ENCODE measurements around the gene CD1C. TPM values are rescaled to one million over a fixed set of nuclear protein-coding genes. Genes with fewer than 3 reads are reported as not detected.

Gene CD1C
- total and polyA plus RNA-seq, 2 experiments from 2014 or later, result not detected

DNA sequence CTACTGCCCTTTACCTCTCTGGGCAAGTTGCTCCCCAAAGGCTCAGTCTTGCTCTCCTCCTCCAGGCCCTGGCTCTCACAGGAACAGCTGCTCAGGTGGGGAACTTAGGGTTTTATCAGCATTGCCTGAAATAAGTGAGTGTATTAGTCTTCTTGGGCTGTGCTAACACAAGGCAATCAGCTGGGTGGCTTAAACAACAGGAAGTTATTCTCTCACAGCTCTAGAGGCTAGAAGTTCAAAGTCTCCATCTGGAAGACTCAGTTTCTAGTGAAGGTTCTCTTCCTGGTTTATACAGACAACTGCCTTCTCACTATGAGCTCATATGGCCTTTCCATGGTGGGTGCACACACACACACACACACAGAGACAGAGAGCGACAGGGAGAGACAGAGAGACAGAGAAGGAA lies 2.8 kb upstream of the CD1C start:
- Histone ChIP-seq H3K36me3 (replicated peaks; ENCODE audit: insufficient read depth, low read depth) (no peaks in the 10 kb centered on the region), H3K4me1 (ENCODE audit: insufficient read depth) (no peaks in the 10 kb centered on the region), H3K4me2 (no peak overlapping the region), H3K9me2 (replicated peaks; ENCODE audit: insufficient read depth) (no peaks in the 10 kb centered on the region), H3K9me3 (ENCODE audit: low read depth) (no peaks in the 10 kb centered on the region), H3K27ac (no peak overlapping the region), H3K27me3 (no peaks in the 10 kb centered on the region), H2AFZ (no peak overlapping the region), H3K79me2 (no peaks in the 10 kb centered on the region), H3K4me3 (no peak overlapping the region), H4K20me1 (ENCODE audit: insufficient read depth, poor library complexity, severe bottlenecking) (no peaks in the 10 kb centered on the region)
- DNase-seq (ENCODE audit: low spot score), result no peak
- WGBS (ENCODE audit: low lambda C conversion rate, missing lambda C conversion rate), result 95% methylated on average over 1 of the region's 1 CpG
- TF ChIP-seq, protein P1, sequence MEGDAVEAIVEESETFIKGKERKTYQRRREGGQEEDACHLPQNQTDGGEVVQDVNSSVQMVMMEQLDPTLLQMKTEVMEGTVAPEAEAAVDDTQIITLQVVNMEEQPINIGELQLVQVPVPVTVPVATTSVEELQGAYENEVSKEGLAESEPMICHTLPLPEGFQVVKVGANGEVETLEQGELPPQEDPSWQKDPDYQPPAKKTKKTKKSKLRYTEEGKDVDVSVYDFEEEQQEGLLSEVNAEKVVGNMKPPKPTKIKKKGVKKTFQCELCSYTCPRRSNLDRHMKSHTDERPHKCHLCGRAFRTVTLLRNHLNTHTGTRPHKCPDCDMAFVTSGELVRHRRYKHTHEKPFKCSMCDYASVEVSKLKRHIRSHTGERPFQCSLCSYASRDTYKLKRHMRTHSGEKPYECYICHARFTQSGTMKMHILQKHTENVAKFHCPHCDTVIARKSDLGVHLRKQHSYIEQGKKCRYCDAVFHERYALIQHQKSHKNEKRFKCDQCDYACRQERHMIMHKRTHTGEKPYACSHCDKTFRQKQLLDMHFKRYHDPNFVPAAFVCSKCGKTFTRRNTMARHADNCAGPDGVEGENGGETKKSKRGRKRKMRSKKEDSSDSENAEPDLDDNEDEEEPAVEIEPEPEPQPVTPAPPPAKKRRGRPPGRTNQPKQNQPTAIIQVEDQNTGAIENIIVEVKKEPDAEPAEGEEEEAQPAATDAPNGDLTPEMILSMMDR (IDR thresholded peaks at IDR 0.05; ENCODE audit: poor library complexity), result no peak
- TF ChIP-seq EZH2 (IDR thresholded peaks at IDR 0.05; ENCODE audit: borderline replicate concordance) (no peak), EZH2phosphoT487 (IDR thresholded peaks at IDR 0.05; ENCODE audit: low read depth, severe bottlenecking, unreplicated experiment) (no peak)

DNA sequence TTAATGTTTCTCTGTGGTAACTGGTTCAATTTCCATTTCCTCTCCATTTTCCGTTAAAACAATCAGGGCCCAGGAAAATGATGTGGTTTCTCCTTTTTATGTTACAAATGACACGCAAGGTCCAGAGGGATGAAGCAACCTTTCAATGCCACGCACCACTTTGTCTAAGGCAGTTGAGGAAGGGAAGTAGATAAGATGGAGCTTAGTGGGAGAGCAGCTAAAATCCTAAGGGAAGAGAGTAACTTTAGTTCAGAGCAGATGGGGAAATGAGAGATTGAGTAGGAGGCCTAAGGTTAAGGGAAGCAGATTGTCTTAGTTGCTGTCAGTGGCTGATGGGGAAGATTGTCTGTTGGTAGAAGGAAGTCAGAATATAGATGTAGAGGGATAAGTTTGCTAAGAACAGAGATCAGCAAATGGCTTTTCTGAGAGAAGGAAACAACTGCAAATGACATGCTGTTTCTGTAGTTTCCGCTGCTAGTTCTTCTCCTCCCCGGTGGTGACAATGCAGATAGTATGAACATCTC lies 660 bp downstream of the CD1C start:
- TF ChIP-seq EZH2phosphoT487 (IDR thresholded peaks at IDR 0.05; ENCODE audit: low read depth, severe bottlenecking, unreplicated experiment) (no peak), EZH2 (IDR thresholded peaks at IDR 0.05; ENCODE audit: borderline replicate concordance) (no peak)
- TF ChIP-seq, protein P1 (IDR thresholded peaks at IDR 0.05; ENCODE audit: poor library complexity), result no peak
- no peak for DNase-seq (ENCODE audit: low spot score)
- Histone ChIP-seq H3K36me3 (replicated peaks; ENCODE audit: insufficient read depth, low read depth) (no peaks in the 10 kb centered on the region), H4K20me1 (ENCODE audit: insufficient read depth, poor library complexity, severe bottlenecking) (no peaks in the 10 kb centered on the region), H3K79me2 (no peaks in the 10 kb centered on the region), H2AFZ (no peak overlapping the region), H3K27me3 (no peaks in the 10 kb centered on the region), H3K9me3 (ENCODE audit: low read depth) (no peaks in the 10 kb centered on the region), H3K9me2 (replicated peaks; ENCODE audit: insufficient read depth) (no peaks in the 10 kb centered on the region), H3K4me3 (no peak overlapping the region), H3K4me2 (no peak overlapping the region), H3K27ac (no peak overlapping the region), H3K4me1 (ENCODE audit: insufficient read depth) (no peaks in the 10 kb centered on the region)
- 84% methylated on average over 5 of the region's 5 CpGs for WGBS (ENCODE audit: low lambda C conversion rate, missing lambda C conversion rate)

DNA sequence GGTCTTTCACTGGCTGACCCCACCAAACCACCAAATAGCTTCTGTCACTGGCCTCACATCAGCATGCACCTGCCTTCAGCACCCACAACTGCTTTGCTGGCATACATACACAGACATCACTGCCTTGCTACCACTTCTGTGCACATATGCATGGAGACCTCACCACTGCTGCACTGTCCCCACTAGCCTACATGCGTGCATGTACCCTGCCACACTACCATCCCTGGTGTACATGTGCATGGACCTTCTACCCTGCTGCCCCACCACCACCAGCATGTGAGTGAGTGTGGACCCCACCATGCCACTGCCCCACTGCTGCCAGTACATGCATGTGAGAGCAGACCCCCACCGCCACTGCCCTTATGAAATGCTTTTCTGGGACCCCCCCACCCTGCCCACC lies 6.1 kb downstream of the CD1C start:
- H3K27me3 ChIP-seq, result no peaks in the 10 kb centered on the region
- no peaks in the 10 kb centered on the region for H3K9me2 ChIP-seq (replicated peaks; ENCODE audit: insufficient read depth)
- no peaks in the 10 kb centered on the region for H4K20me1 ChIP-seq (ENCODE audit: insufficient read depth, poor library complexity, severe bottlenecking)
- no peak overlapping the region for H3K27ac ChIP-seq
- H3K4me1 ChIP-seq (ENCODE audit: insufficient read depth), result no peaks in the 10 kb centered on the region
- DNase-seq (ENCODE audit: low spot score), result no peak
- no peak overlapping the region for H3K4me2 ChIP-seq
- WGBS (ENCODE audit: low lambda C conversion rate, missing lambda C conversion rate), result 90% methylated on average over 2 of the region's 2 CpGs
- no peak overlapping the region for H3K4me3 ChIP-seq
- H3K79me2 ChIP-seq, result no peaks in the 10 kb centered on the region
- no peak overlapping the region for H2AFZ ChIP-seq
- TF ChIP-seq EZH2 (IDR thresholded peaks at IDR 0.05; ENCODE audit: borderline replicate concordance) (no peak), EZH2phosphoT487 (IDR thresholded peaks at IDR 0.05; ENCODE audit: low read depth, severe bottlenecking, unreplicated experiment) (no peak)
- TF ChIP-seq, protein P1 (IDR thresholded peaks at IDR 0.05; ENCODE audit: poor library complexity), result no peak
- H3K36me3 ChIP-seq (replicated peaks; ENCODE audit: insufficient read depth, low read depth), result no peaks in the 10 kb centered on the region
- no peaks in the 10 kb centered on the region for H3K9me3 ChIP-seq (ENCODE audit: low read depth)

DNA sequence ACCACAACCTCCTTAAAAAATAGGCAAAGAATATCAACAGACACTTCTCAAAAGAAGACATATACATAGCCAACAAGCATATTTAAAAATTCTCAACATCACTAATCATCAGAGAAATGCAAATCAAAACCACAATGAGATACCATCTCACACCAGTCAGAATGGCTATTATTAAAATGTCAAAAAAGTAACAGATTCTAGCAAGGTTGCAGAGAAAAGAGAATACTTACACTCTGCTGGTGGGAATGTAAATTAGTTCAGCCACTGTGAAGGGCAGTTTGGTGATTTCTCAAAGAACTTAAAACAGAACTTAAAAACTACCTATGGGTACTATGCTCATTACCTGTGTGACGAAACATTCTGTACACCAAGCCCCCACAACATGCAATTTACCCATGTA lies 20.9 kb downstream of the CD1C start:
- no peaks in the 10 kb centered on the region for H3K4me1 ChIP-seq (ENCODE audit: insufficient read depth)
- no peak overlapping the region for H3K4me3 ChIP-seq
- H3K9me2 ChIP-seq (replicated peaks; ENCODE audit: insufficient read depth), result no peaks in the 10 kb centered on the region
- H3K9me3 ChIP-seq (ENCODE audit: low read depth), result peaks cover 3% of the 10 kb centered on the region
- H3K27me3 ChIP-seq, result no peaks in the 10 kb centered on the region
- 85% methylated on average over 1 of the region's 1 CpG for WGBS (ENCODE audit: low lambda C conversion rate, missing lambda C conversion rate)
- no peaks in the 10 kb centered on the region for H3K36me3 ChIP-seq (replicated peaks; ENCODE audit: insufficient read depth, low read depth)
- no peaks in the 10 kb centered on the region for H3K79me2 ChIP-seq
- TF ChIP-seq EZH2 (IDR thresholded peaks at IDR 0.05; ENCODE audit: borderline replicate concordance) (no peak), EZH2phosphoT487 (IDR thresholded peaks at IDR 0.05; ENCODE audit: low read depth, severe bottlenecking, unreplicated experiment) (no peak)
- TF ChIP-seq, protein P1 (IDR thresholded peaks at IDR 0.05; ENCODE audit: poor library complexity), result no peak
- no peak for DNase-seq (ENCODE audit: low spot score)
- no peaks in the 10 kb centered on the region for H4K20me1 ChIP-seq (ENCODE audit: insufficient read depth, poor library complexity, severe bottlenecking)
- H3K4me2 ChIP-seq, result no peak overlapping the region
- H2AFZ ChIP-seq, result no peak overlapping the region
- H3K27ac ChIP-seq, result no peak overlapping the region

Measured in hepatocyte (in vitro differentiated cells).